DND-41 (cell line): ENCODE results near the gene PCSK2.

Experiments used
- CTCF ChIP-seq: IDR thresholded peaks from 2 replicates; pipeline ENCODE4 v1.5.1; 2012; ENCODE audit warnings: borderline replicate concordance, low read length, moderate library complexity, mild to moderate bottlenecking; ENCODE audit not compliant: poor library complexity, severe bottlenecking; ENCODE audit errors: extremely low read depth
- EZH2 ChIP-seq: IDR thresholded peaks from 3 replicates; pipeline ENCODE4 v1.6.1; 2012; ENCODE audit warnings: borderline replicate concordance, low read depth, mild to moderate bottlenecking, moderate library complexity, low read length, inconsistent platforms; ENCODE audit not compliant: severe bottlenecking

- TF ChIP-seq EZH2: no peak
- TF ChIP-seq CTCF: no peak
These were observed 226.8 kb downstream of the PCSK2 start for GRCh38 chr20:17453592-17453991.
